Mesenteric fat pad (tissue), 1 donor: ENCODE data around the gene CD163L1. TPM values are rescaled to one million over a fixed set of nuclear protein-coding genes. Genes with fewer than 3 reads are reported as not detected.
"Not testable (repeated sequence)": the region's sequence is repeated elsewhere in the genome, so short reads cannot be mapped to it uniquely, and the experiment has no call there.

Source experiments
- DNase-seq: peaks from one replicate; pipeline ENCODE4 v3.0.0-alpha.2; 2020; ENCODE audit warnings: low spot score
- long read RNA-seq: library from polyadenylated mRNA; unstranded; transcript quantifications from one replicate; pipeline ENCODE4 v2.0.0, GENCODE V29; 2020
- total RNA-seq: library from RNA; stranded (reverse); fragmentation: NEBNext Ultra II Directional; extraction: Animal tissue kit (Norgen Biotek cat#: 25700); gene quantifications from one replicate; pipeline ENCODE4 v1.2.1, GENCODE V29; 2021
- donor health status: DM: yes; HTN: yes; CAD: no.

The CD163L1 gene
- 16.7 TPM for total RNA-seq
- long read RNA-seq, partial matches to known transcripts: 3 of 9 reads
- long read RNA-seq, other reads (novel, unspliced or antisense): 6 of 9 reads

- DNase-seq: no peak
These were observed at the start of gene CD163L1 for GRCh38 chr12:7444076-7444475. CD163L1 (minus strand) TSS chr12:7444153; CDS start chr12:7444127, 26 bp downstream.

DNA sequence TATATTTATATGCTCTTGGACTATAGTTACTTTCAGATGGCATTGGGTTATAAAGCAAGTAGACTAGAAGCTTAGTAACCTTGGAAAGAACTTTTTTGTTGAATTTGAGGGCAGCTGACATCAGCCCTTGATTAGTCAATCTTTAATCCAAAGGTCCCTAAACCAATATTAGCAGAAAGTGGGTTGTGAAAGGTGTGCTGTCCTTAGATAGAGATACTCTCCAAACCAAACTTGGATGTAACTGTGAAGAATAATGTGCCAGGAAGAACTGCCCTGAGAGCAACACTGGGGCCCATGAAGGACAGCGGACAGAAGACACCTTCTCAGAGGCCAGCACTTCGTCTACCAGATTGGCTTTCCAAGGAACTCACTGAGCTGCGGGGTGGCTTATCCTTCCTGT lies 49.1 kb upstream of the CD163L1 start:
- no peak for DNase-seq

DNA sequence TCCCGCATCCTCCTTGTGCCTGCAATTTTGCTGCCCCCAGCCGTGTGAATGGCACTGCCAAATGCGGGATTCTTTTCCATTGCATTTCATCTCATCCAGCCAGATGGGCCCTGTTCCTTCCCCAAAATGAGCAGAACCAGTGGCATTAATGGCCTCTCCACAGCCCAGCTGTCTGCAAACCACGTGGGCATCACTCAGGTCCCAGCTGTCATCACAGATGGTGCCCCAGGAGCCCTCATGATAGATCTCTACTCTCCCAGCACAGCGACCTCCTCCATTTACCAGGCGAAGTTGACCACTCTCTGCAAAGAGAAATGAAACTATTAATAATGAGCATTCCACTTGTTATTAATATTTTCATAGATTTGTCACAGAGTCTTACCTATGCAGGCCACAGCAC lies 42.6 kb upstream of the CD163L1 start:
- DNase-seq: no peak

DNA sequence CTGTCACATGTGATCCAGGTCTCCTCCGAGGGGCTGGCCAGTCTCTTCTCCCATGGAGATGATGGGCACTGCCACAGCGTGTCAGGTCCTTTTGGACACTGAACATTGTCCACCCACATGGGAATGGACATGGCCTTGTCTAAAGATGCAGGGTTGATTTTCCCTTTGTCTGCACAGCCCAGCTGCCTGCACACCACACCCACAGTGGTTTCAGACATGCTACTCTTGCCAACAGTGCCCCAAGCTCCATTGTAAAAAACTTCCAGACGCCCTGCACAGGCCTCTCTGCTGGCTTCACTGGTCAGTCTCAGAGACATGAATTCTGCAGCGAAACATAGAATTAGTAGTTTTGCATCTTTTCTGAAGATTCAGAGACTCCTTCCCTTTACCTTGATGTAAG lies 41.1 kb upstream of the CD163L1 start:
- no peak for DNase-seq

GRCh38 chr12:7483343-7483742 lies 39.4 kb upstream of the CD163L1 start:
- DNase-seq: no peak

DNA sequence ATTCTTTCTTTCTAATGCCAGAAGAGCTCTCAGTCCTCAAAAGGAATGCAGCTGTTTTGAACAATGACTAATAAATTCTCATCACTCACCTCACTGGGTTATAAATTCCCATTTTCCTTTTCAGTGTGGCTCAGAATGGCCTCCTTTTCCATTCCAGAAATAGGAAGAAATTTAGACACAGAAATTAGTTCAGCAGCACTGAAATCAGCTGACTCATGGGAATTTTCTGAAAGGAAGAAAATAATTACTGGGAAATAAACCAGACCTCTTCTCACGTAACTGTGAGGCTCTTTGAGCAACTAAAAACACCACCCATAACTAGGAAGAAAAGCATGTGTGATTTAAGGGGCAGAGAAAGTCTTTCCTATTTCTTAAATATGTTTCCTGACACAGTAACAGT lies 35.8 kb upstream of the CD163L1 start:
- no peak for DNase-seq

DNA sequence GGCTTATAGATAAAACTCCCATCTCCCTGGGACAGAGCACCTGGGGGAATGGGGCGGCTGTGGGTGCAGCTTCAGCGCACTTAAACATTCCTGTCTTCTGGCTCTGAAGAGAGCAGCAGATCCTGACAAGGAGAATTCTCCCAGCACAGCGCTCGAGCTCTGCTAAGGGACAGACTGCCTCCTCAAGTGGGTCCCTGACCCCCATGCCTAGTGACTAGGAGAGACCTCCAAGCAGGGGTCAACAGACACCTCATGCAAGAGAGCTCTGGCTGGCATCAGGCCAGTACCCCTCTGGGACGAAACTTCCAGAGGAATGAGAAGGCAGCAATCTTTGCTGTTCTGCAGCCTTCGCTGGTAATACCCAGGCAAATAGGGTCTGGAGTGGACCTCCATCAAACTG lies 28.1 kb upstream of the CD163L1 start:
- no peak for DNase-seq

- no peak for DNase-seq
These were observed 16.7 kb upstream of the CD163L1 start for GRCh38 chr12:7460375-7461259.

GRCh38 chr12:7459973-7460372 lies 16.0 kb upstream of the CD163L1 start:
- no peak for DNase-seq

DNA sequence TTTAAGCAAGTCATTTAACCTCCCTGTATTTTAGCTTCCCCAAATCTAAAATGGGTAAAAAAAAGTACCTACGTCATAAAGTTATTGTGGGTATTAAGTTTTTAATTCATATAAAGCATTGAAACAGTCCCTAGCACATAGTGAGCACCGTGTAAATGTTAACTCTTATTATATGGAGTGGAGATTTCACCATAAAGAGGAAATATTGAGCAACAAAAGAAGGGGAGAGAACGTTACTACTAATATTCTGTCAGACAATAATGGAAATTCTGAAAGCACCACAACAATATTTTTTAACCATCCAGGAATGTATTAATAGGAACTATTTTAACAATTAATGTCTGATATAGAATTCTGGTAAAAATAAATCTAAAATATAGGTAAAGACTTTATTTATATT lies 7.8 kb upstream of the CD163L1 start:
- DNase-seq: no peak

- DNase-seq: no peak
These were observed 6.7 kb upstream of the CD163L1 start for GRCh38 chr12:7450667-7451066.

- no peak for DNase-seq
These were observed 4.1 kb upstream of the CD163L1 start for GRCh38 chr12:7448099-7448498.

- DNase-seq: no peak
These were observed 584 bp upstream of the CD163L1 start for GRCh38 chr12:7444537-7444936.

DNA sequence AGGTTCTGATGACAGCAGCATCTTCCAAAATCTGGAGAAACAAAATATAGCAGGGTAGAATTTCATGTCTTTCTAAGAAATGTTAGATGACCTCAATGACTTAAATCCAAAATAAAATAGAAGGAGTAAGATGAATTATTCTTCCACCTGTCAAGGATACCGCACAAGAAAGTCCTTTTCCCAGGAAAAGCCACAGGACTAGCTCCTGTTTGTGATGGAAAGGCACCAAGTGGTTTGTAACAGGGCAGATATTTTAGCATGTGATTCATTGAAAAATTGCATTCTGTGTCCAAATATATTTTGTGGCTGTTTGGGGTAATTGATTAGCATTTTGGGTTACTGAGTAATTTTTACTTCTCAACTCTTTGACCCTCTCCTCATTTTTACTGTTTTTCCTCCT lies 2.7 kb downstream of the CD163L1 start:
- DNase-seq: no peak

DNA sequence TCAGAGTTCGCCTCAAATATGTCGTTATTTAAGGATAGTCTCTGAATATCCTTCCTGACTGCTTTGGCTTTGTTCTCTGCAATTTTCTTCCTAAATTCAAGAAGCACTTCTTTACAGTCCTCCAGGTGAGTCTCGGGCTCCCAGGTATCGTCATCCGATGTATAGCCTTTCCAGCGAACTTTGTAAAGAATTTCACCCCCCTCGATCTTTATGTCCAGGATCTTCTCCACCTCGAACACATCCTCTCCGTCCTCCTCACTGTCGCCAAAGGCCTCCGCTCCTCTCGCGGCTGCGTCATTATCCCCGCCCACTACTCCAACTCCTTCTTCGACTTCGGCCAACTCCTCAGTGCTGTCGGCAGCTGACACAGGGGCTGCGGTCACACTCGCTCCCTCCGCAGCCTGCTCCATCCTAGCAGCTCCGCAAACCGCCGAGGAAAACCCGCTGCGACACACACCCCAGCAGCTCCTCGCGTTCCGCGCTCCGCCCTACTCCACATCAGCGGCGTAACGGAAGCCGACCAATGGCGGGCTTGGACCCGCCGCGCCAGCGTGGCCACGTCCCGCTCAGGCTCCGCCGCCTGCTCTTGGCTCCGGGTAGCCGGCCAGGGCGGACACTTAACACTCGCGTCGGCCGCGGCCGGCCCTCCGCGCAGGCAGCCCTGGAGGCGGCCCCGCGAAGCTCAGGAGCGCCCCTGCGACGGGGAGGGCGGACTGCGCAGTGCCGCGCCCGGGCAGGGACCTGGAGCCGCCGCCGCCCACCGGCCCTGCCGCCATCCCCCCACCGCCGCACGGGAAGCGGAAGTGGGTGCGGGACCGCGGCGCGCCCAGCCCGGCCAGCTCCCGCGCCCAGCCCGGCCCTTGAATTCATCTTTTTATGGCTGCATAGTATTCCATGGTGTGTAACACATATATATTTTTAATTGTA lies 4.1 kb downstream of the CD163L1 start:
- no peak for DNase-seq

DNA sequence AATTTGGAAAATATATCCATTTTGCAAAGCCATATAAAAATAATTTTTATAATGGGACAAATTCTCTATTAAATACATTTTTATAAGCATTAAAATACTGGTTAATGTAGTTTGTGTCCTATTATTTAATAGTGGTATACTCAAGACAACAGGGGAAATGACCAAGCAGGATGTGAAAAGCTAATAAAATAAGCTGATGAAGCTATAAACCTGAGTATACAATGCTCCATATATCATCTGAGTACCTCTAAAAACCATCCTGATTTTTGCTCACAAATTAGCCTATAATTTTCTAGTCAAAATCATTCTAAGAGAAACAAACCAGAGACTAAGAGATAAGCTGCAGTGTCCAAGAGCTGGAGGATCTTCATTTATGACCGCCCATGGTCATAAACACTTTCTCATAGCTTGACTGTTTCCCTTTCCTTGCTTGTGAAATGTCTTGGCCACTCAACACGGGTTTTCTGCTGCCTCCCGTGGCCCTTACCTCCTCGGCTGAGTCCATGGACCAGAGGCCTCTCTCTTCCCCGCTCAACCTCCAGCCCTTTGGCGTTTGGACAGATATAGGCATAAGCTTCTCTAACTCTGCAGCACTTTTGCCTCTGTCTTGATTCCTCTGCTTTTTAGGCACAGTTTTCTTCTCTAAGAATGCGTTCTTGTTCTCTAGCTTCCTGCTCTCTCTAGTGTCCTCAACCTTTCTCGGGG lies 5.5 kb downstream of the CD163L1 start:
- not testable (repeated sequence) for DNase-seq

DNA sequence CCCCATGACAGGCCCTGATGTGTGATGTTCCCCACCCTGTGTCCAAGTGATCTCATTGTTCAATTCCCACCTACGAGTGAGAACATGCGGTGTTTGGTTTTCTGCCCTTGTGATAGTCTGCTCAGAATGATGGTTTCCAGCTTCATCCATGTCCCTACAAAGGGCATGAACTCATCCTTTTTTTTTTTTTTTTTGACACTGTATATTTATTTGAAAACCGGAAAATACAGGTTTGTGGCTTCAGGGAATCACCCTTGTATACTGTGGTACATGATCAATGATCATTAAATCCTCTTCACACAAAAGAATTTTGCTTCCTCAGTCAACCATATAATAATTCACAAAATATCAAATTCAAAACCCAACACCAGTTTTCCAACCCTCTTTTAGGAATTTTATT lies 6.5 kb downstream of the CD163L1 start:
- not testable (repeated sequence) for DNase-seq

DNA sequence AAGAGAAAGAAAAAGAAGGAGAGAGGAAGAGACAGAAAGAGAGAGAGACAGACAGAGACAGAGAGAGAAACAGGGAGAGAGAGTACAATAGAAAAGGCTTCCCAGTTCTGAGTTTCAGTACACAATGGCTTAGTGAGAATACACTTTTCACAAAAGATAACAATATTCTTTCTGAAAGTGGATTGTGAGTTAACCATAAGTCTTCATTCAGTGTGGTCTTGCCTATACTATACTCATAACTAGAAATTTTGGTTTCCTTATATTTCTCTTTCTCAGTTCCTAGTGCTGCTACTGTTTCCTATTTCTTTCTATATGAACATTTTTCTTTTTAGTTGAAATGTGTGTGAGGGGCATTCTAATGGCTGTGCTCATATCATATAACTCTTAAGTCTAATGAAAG lies 9.3 kb downstream of the CD163L1 start:
- DNase-seq: no peak

GRCh38 chr12:7433276-7433822 lies 10.6 kb downstream of the CD163L1 start:
- DNase-seq: no peak

GRCh38 chr12:7431993-7432685 lies 11.8 kb downstream of the CD163L1 start:
- no peak for DNase-seq
